ENCODE data around the gene ACOT7. TPM values are rescaled to one million over a fixed set of nuclear protein-coding genes. Genes with fewer than 3 reads are reported as not detected.
A peak's percentile ranks its signal among the peaks of the same experiment; 100 is the strongest.

Gene ACOT7
- total and polyA plus RNA-seq, 12 donors: 4.0 to 40.4 (median 8.6) TPM

- DNase-seq: no peak
These were observed 37.9 kb downstream of the ACOT7 start for GRCh38 chr1:6355621-6356020.

GRCh38 chr1:6354659-6355317, 38.8 kb downstream of the ACOT7 start:
- no peak overlapping the region for H3K4me3 ChIP-seq
- no peaks in the 10 kb centered on the region for H3K27me3 ChIP-seq
- intact Hi-C loops (cut with DNase I): loop anchor here in 4 of 10 donors (5.0 kb wide), 2 partner anchors 38 to 53 kb away; partner anchors contain the start of gene ACOT7 (in 3 of the 4)
- ATAC-seq: no peak
- peak overlapping the region in 6 of 10 donors; percentile 73 to 83 (median 78) for H3K27ac ChIP-seq
- H3K36me3 ChIP-seq: no peaks in the 10 kb centered on the region
- TF ChIP-seq, protein P1, sequence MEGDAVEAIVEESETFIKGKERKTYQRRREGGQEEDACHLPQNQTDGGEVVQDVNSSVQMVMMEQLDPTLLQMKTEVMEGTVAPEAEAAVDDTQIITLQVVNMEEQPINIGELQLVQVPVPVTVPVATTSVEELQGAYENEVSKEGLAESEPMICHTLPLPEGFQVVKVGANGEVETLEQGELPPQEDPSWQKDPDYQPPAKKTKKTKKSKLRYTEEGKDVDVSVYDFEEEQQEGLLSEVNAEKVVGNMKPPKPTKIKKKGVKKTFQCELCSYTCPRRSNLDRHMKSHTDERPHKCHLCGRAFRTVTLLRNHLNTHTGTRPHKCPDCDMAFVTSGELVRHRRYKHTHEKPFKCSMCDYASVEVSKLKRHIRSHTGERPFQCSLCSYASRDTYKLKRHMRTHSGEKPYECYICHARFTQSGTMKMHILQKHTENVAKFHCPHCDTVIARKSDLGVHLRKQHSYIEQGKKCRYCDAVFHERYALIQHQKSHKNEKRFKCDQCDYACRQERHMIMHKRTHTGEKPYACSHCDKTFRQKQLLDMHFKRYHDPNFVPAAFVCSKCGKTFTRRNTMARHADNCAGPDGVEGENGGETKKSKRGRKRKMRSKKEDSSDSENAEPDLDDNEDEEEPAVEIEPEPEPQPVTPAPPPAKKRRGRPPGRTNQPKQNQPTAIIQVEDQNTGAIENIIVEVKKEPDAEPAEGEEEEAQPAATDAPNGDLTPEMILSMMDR (IDR thresholded peaks at IDR 0.05): no peak
- 92 to 94% methylated on average over 12 of the region's 12 CpGs for WGBS, 2 donors
- H3K9me3 ChIP-seq: no peaks in the 10 kb centered on the region
- no peak for DNase-seq
- H3K4me1 ChIP-seq: peaks cover 23 to 68% (median 52%) of the 10 kb centered on the region in 9 donors

More at GRCh38 chr1:6355621-6356020, 37.9 kb downstream of the ACOT7 start:
- Histone ChIP-seq H3K36me3 (no peaks in the 10 kb centered on the region), H3K4me1 (peaks cover 28 to 69% (median 57%) of the 10 kb centered on the region in 9 donors), H3K27me3 (no peaks in the 10 kb centered on the region), H3K9me3 (no peaks in the 10 kb centered on the region), H3K4me3 (no peak overlapping the region), H3K27ac (no peak overlapping the region)
- TF ChIP-seq, protein P1 (IDR thresholded peaks at IDR 0.05): no peak
- 95 to 96% methylated on average over 11 of the region's 11 CpGs for WGBS, 2 donors
- no peak for ATAC-seq
- intact Hi-C loops (cut with DNase I): loop anchor here in 2 of 10 donors (5.0 kb wide), 2 partner anchors 37 to 52 kb away; partner anchors contain the start of gene ACOT7 (in 1 of the 2)

DNA sequence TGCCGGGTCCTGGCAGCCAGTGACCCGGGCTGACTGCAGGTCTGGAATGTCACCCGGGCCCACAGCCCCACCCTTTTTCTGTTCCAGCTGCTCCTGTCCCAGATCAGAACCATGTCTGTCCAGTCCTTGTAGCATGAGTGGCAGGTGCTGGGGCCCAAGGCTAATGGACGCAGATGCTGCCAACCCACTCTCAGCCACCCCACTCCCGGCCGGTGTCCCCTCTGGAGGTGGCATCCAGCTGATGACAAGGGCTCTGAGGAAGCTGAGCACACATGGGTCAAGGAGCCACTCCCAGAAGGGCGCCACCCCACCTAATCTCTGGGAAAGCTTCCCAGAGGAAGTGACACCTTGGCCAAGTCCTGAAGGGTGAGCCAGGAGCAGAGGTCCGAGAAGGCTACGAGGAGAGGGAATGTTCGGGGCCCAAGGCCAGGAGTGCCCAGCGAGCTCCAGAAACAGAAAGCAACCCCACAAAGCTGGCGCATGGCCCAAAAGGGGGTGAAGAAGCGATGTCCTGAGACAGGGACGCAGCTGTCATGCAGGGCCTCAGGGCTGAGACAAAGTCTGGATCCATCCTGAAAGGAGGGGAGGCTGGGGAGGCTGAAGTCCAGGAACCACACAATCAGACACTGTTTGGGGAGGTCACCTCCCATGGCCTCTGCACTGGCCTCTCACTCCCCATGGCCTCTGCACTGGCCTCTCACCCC, 39.5 kb downstream of the ACOT7 start:
- Histone ChIP-seq H3K36me3 (no peaks in the 10 kb centered on the region), H3K4me3 (no peak overlapping the region), H3K27ac (peak overlapping the region; percentile 6 to 83 (median 76)), H3K4me1 (peaks cover 21 to 62% (median 47%) of the 10 kb centered on the region in 9 donors), H3K27me3 (no peaks in the 10 kb centered on the region), H3K9me3 (no peaks in the 10 kb centered on the region)
- TF ChIP-seq, protein P1 (IDR thresholded peaks at IDR 0.05): no peak
- intact Hi-C loops (cut with DNase I): loop anchor here in 2 of 10 donors (5.0 kb wide), 1 partner anchor 38 kb away; the partner anchor contains the start of gene ACOT7 (in 2 of the 2)
- WGBS, 2 donors: 20 to 21% methylated on average over 14 of the region's 14 CpGs
- peak; percentile 58 to 68 for DNase-seq
- peak; percentile 43 to 77 (median 67) for ATAC-seq

DNA sequence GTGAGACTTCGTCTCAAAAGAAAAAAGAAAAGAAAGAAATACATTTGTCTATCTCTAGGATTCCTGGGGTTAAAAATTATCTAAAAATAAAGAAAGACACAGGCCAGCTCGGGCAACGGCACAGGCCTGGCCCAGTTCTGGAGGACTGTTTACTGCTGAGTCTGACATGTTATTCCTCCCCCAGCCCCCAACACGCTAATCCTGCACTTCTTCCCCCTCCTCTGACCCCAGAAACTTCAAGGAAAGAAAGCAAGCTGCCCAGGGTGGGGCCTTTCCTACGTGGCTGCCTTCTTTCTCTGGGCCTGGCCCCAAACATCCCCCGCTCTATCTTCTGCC, 40.0 kb downstream of the ACOT7 start:
- WGBS, 2 donors: 15 to 25% methylated on average over 6 of the region's 6 CpGs
- TF ChIP-seq, protein P1 (IDR thresholded peaks at IDR 0.05): no peak
- H3K36me3 ChIP-seq: no peaks in the 10 kb centered on the region
- H3K27ac ChIP-seq: peak overlapping the region; percentile 16 to 83 (median 76)
- peaks cover 20 to 62% (median 43%) of the 10 kb centered on the region in 9 donors for H3K4me1 ChIP-seq
- intact Hi-C loops (cut with DNase I): loop anchor here in 2 of 10 donors (5.0 kb wide), 1 partner anchor 39 kb away; the partner anchor contains the start of gene ACOT7 (in 2 of the 2)
- no peaks in the 10 kb centered on the region for H3K9me3 ChIP-seq
- H3K4me3 ChIP-seq: no peak overlapping the region
- DNase-seq: no peak
- H3K27me3 ChIP-seq: no peaks in the 10 kb centered on the region
- peak in 1 of 8 donors; percentile 4 for ATAC-seq

All from heart right ventricle (tissue), 16 donors.